Fibroblast of lung (primary cell): ENCODE data around the gene PPM1H.

Source experiments
- CTCF ChIP-seq, 2 donors: IDR thresholded peaks in 1 of 2; conservative IDR thresholded peaks in 1 of 2; 1 replicate in 1 of 2; 2 replicates in 1 of 2; pipeline ENCODE4 v1.5.1; 2011 to 2012; ENCODE audit warnings: low read length in 2 of 2, control low read depth in 1 of 2, inconsistent platforms in 1 of 2, low read depth in 1 of 2, mild to moderate bottlenecking in 1 of 2
- EZH2 ChIP-seq: IDR thresholded peaks from 2 replicates; pipeline ENCODE4 v1.5.1; 2012; ENCODE audit warnings: low read length, control low read depth, mild to moderate bottlenecking; ENCODE audit errors: missing control alignments

GRCh38 chr12:62714774-62715721 is 219.9 kb downstream of the PPM1H start:
- no peak for TF ChIP-seq CTCF (conservative IDR thresholded peaks at IDR 0.05 in 1 of 2, IDR thresholded peaks at IDR 0.05 in 1 of 2; ENCODE audit: low read depth in 1 of 2, low read length in 2 of 2)
- TF ChIP-seq EZH2: no peak
